Transverse colon (tissue), 4 donors: Measurements from ENCODE around the gene PDSS1. TPM values are rescaled to one million over a fixed set of nuclear protein-coding genes. Genes with fewer than 3 reads are reported as not detected.

Experiments
- DNase-seq: peaks from one replicate; pipeline ENCODE4 v3.0.0-alpha.2; 2019
- H3K27ac ChIP-seq, 4 donors: fragments of 200-600 bp; sonication (generic); 2 replicates each; pipeline ENCODE4 v1.5.1; 2016 to 2018; ENCODE audit warnings: inconsistent platforms in 4 of 4
- H3K27me3 ChIP-seq: fragments of 200-600 bp; sonication (generic); 2 replicates; pipeline ENCODE4 v1.5.1; 2017; ENCODE audit warnings: inconsistent platforms
- H3K36me3 ChIP-seq, 4 donors: fragments of 200-600 bp; sonication (generic); 2 replicates each; pipeline ENCODE4 v1.5.1; 2017 to 2019; ENCODE audit warnings: inconsistent platforms in 4 of 4
- H3K4me1 ChIP-seq, 4 donors: fragments of 200-600 bp; sonication (generic); 2 replicates each; pipeline ENCODE4 v1.5.1; 2017 to 2020; ENCODE audit warnings: inconsistent platforms in 4 of 4
- H3K4me3 ChIP-seq, 4 donors: fragments of 200-600 bp; sonication (generic); 1 replicate in 1 of 4; 2 replicates in 3 of 4; pipeline versions ENCODE4 v1.5.1 to v1.6.1; 2017 to 2019; ENCODE audit warnings: inconsistent platforms in 4 of 4
- H3K9me3 ChIP-seq, 2 donors: fragments of 200-600 bp; sonication (generic); 2 replicates each; pipeline ENCODE4 v1.5.1; 2017 to 2019; ENCODE audit warnings: inconsistent platforms in 2 of 2
- CTCF ChIP-seq, 5 experiments: fragments of 200-600 bp in 3 of 5; fragments of 450-650 bp in 2 of 5; sonication (generic) in 3 of 5; IDR thresholded peaks; 1 replicate in 2 of 5; 2 replicates in 3 of 5; pipeline ENCODE4 v1.5.1; 2016 to 2017; ENCODE audit warnings: antibody characterized with exemption in 5 of 5, inconsistent platforms in 3 of 5, mild to moderate bottlenecking in 2 of 5, moderate library complexity in 1 of 5
- EP300 ChIP-seq: sonication (generic); formaldehyde crosslinking; IDR thresholded peaks from one replicate; pipeline ENCODE4 v1.6.1; 2017; ENCODE audit warnings: antibody characterized with exemption, low read depth
- POLR2A ChIP-seq: fragments of 450-650 bp; IDR thresholded peaks from one replicate; pipeline ENCODE4 v1.6.1; 2016; ENCODE audit warnings: antibody characterized with exemption, mild to moderate bottlenecking, moderate library complexity
- POLR2AphosphoS5 ChIP-seq, 3 donors: sonication (generic); formaldehyde crosslinking; IDR thresholded peaks; one replicate each; pipeline ENCODE4 v1.6.1; 2016; ENCODE audit warnings: antibody characterized with exemption in 3 of 3
- WGBS, 2 donors: methylation state at CpG; one replicate each; pipeline ENCODE4 v1.1.5; 2018; ENCODE audit warnings: low coverage in 1 of 2; 5-methylcytosine and 5-hydroxymethylcytosine counted together
- in situ Hi-C, 4 donors: fragments of 200-750 bp; cut with MboI; loops; one replicate each; pipeline versions ENCODE4 v1.15.0 to v1.15.1; 2017; ENCODE audit warnings: low sequenced_read_pairs in 3 of 4, low pct_ligation_motif_present in 1 of 4, low pct_unique_long_range_greater_than_20kb in 1 of 4
- intact Hi-C: fragments of 100-400 bp; cut with DNase I; formaldehyde crosslinking; loops from one replicate; pipeline ENCODE4 v1.15.1; 2023; ENCODE audit warnings: low total_unique reads
- total RNA-seq, 4 donors: library from RNA; depleted of rRNA; stranded (reverse); fragments of >200 nt; gene quantifications; one replicate each; pipeline ENCODE4 v1.1.0, GENCODE V29; 2016

The PDSS1 gene
- total RNA-seq, 4 donors from 2014 or later, result 13.1 to 66.7 (median 23.8) TPM

- H3K27me3 ChIP-seq, result no peaks in the 10 kb centered on the region
- no peak overlapping the region for H3K27ac ChIP-seq
- whole genome bisulfite sequencing, 2 donors, result 94 to 100% methylated on average over 1 of the region's 1 CpG
- TF ChIP-seq POLR2AphosphoS5 (IDR thresholded peaks at IDR 0.05), result no peak
- TF ChIP-seq CTCF (IDR thresholded peaks at IDR 0.05), result no peak
- TF ChIP-seq EP300, result no peak
- no peak for TF ChIP-seq POLR2A
- H3K9me3 ChIP-seq, result no peaks in the 10 kb centered on the region
- peaks cover 0 to 30% (median 9%) of the 10 kb centered on the region in 4 donors for H3K36me3 ChIP-seq
- H3K4me3 ChIP-seq, result no peak overlapping the region
- peaks cover 0 to 2% (median 0%) of the 10 kb centered on the region in 4 donors for H3K4me1 ChIP-seq
- no peak for DNase-seq
- intact Hi-C loops, result loop anchor here (5.0 kb wide), 1 partner anchor 155 kb away; no protein-coding TSS in a partner anchor
- in situ Hi-C loops, result loop anchor here in 2 of 4 donors (5.0 to 25.0 kb wide), 2 partner anchors 135 to 150 kb away; partner anchors contain the start of gene ABI1 (in 1 of the 2)
These were observed 29.5 kb downstream of the PDSS1 start for GRCh38 chr10:26727005-26727404.

GRCh38 chr10:26728957-26729356 is 31.5 kb downstream of the PDSS1 start:
- H3K4me1 ChIP-seq, result peaks cover 0 to 4% (median 1%) of the 10 kb centered on the region in 4 donors
- 89 to 92% methylated on average over 7 of the region's 7 CpGs for WGBS, 2 donors
- intact Hi-C loops (loop anchor here (5.0 kb wide), 1 partner anchor 153 kb away; no protein-coding TSS in a partner anchor), in situ Hi-C loops (loop anchor here in 2 of 4 donors (5.0 to 25.0 kb wide), 2 partner anchors 133 to 148 kb away; partner anchors contain the start of gene ABI1 (in 1 of the 2))
- no peak overlapping the region for H3K4me3 ChIP-seq
- H3K27me3 ChIP-seq, result no peaks in the 10 kb centered on the region
- TF ChIP-seq POLR2A, result no peak
- TF ChIP-seq CTCF (IDR thresholded peaks at IDR 0.05), result no peak
- no peak for TF ChIP-seq EP300
- no peak for TF ChIP-seq POLR2AphosphoS5 (IDR thresholded peaks at IDR 0.05)
- no peak for DNase-seq
- no peak overlapping the region for H3K27ac ChIP-seq
- H3K36me3 ChIP-seq, result peaks cover 0 to 26% (median 9%) of the 10 kb centered on the region in 4 donors
- H3K9me3 ChIP-seq, result no peaks in the 10 kb centered on the region

- intact Hi-C loops (loop anchor here (5.0 kb wide), 1 partner anchor 153 kb away; no protein-coding TSS in a partner anchor), in situ Hi-C loops (loop anchor here in 2 of 4 donors (5.0 to 25.0 kb wide), 2 partner anchors 133 to 148 kb away; partner anchors contain the start of gene ABI1 (in 1 of the 2))
- 92 to 93% methylated on average over 4 of the region's 4 CpGs for WGBS, 2 donors
- Histone ChIP-seq H3K4me1 (peaks cover 0 to 7% (median 1%) of the 10 kb centered on the region in 4 donors), H3K9me3 (no peaks in the 10 kb centered on the region), H3K36me3 (peaks cover 0 to 22% (median 8%) of the 10 kb centered on the region in 4 donors), H3K4me3 (no peak overlapping the region), H3K27me3 (no peaks in the 10 kb centered on the region), H3K27ac (no peak overlapping the region)
- TF ChIP-seq POLR2AphosphoS5 (IDR thresholded peaks at IDR 0.05) (no peak), POLR2A (no peak), CTCF (IDR thresholded peaks at IDR 0.05) (no peak), EP300 (no peak)
- no peak for DNase-seq
These were observed 31.9 kb downstream of the PDSS1 start for GRCh38 chr10:26729395-26729794.

GRCh38 chr10:26730552-26730951 is 33.1 kb downstream of the PDSS1 start:
- H3K27ac ChIP-seq, result no peak overlapping the region
- DNase-seq, result no peak
- H3K4me3 ChIP-seq, result no peak overlapping the region
- peaks cover 0 to 17% (median 2%) of the 10 kb centered on the region in 4 donors for H3K36me3 ChIP-seq
- WGBS, 2 donors, result 76 to 81% methylated on average over 2 of the region's 2 CpGs
- H3K27me3 ChIP-seq, result no peaks in the 10 kb centered on the region
- intact Hi-C loops, result no loop called here
- H3K4me1 ChIP-seq, result peaks cover 0 to 8% (median 1%) of the 10 kb centered on the region in 4 donors
- H3K9me3 ChIP-seq, result no peaks in the 10 kb centered on the region
- TF ChIP-seq POLR2A, result no peak
- no peak for TF ChIP-seq CTCF (IDR thresholded peaks at IDR 0.05)
- no peak for TF ChIP-seq POLR2AphosphoS5 (IDR thresholded peaks at IDR 0.05)
- no peak for TF ChIP-seq EP300
- in situ Hi-C loops, result loop anchor here in 2 of 4 donors (5.0 to 25.0 kb wide), 2 partner anchors 132 to 152 kb away; partner anchors contain the start of gene ABI1 (in 1 of the 2)
